CD4-positive, alpha-beta T cell (primary cell): ENCODE data around the gene TP53I13. TPM values are rescaled to one million over a fixed set of nuclear protein-coding genes. Genes with fewer than 3 reads are reported as not detected.
A peak's percentile ranks its signal among the peaks of the same experiment; 100 is the strongest.

ENCODE experiments used
- ATAC-seq: fragments of 200-7000 bp; cut with Tn5 transposase; one replicate; pipeline ENCODE4 v1.10.0; 2022; ENCODE audit warnings: mild to moderate bottlenecking; ENCODE audit not compliant: poor library complexity
- CTCF ChIA-PET: fragments of 350-600 bp; sonication (Branson Sonifier 250); formaldehyde crosslinking; loops from one replicate; lab custom pipeline; 2021; ENCODE audit warnings: antibody characterized with exemption, inconsistent platforms; lab: Charles Lee
- POLR2A ChIA-PET: fragments of 350-600 bp; sonication (Branson Sonifier 250); formaldehyde crosslinking; loops from one replicate; lab custom pipeline; 2021; ENCODE audit warnings: antibody characterized with exemption, inconsistent platforms; lab: Charles Lee
- DNase-seq, 14 experiments: peaks; one replicate each; pipeline ENCODE4 v3.0.0-alpha.2; 2013 to 2020; ENCODE audit warnings: mixed read lengths in 2 of 14
- H3K27ac ChIP-seq, 2 donors: one replicate each; pipeline versions ENCODE4 v1.5.1 to v1.7.0; 2013; ENCODE audit warnings: low read length in 2 of 2, low read depth in 1 of 2, mild to moderate bottlenecking in 1 of 2
- H3K27me3 ChIP-seq, 2 experiments: 1 replicate in 1 of 2; 2 replicates in 1 of 2; pipeline versions ENCODE4 v1.6.1 to v1.7.0; 2013; ENCODE audit warnings: low read length in 2 of 2, control low read depth in 1 of 2, mild to moderate bottlenecking in 1 of 2, moderate library complexity in 1 of 2; ENCODE audit not compliant: insufficient read depth in 2 of 2, control insufficient read depth in 1 of 2
- H3K36me3 ChIP-seq: one replicate; pipeline ENCODE4 v1.6.1; 2013; ENCODE audit warnings: low read length, control low read depth; ENCODE audit not compliant: insufficient read depth
- H3K4me1 ChIP-seq: one replicate; pipeline ENCODE4 v1.6.1; 2013; ENCODE audit warnings: low read length, control low read depth; ENCODE audit not compliant: insufficient read depth
- H3K4me3 ChIP-seq: one replicate; pipeline ENCODE4 v1.5.1; 2013; ENCODE audit warnings: mild to moderate bottlenecking, low read length, moderate library complexity
- H3K9me3 ChIP-seq, 2 experiments: 1 replicate in 1 of 2; 2 replicates in 1 of 2; pipeline versions ENCODE4 v1.6.1 to v1.7.0; 2013; ENCODE audit warnings: low read length in 2 of 2, mild to moderate bottlenecking in 2 of 2, control low read depth in 1 of 2, moderate library complexity in 1 of 2; ENCODE audit not compliant: control insufficient read depth in 1 of 2, insufficient read depth in 1 of 2
- H3K27ac Mint-ChIP-seq: one replicate; pipeline ENCODE4 v1.8.0; 2020; ENCODE audit warnings: mixed read lengths
- H3K27me3 Mint-ChIP-seq: one replicate; pipeline ENCODE4 v1.8.0; 2021; ENCODE audit warnings: mixed read lengths
- H3K36me3 Mint-ChIP-seq: one replicate; pipeline ENCODE4 v1.8.0; 2021; ENCODE audit warnings: low read depth, mixed read lengths
- H3K4me1 Mint-ChIP-seq: one replicate; pipeline ENCODE4 v1.8.0; 2021; ENCODE audit warnings: low read depth, mixed read lengths
- H3K4me3 Mint-ChIP-seq: one replicate; pipeline ENCODE4 v1.8.0; 2020; ENCODE audit warnings: mild to moderate bottlenecking, mixed read lengths
- H3K9me3 Mint-ChIP-seq: one replicate; pipeline ENCODE4 v1.8.0; 2020; ENCODE audit warnings: mixed read lengths
- intact Hi-C, 2 experiments: fragments of 100-400 bp; cut with DNase I in 1 of 2; cut with micrococcal nuclease in 1 of 2; formaldehyde crosslinking; loops; one replicate each; pipeline versions ENCODE4 v1.15.1 to v1.9.0; 2023 to 2025; cut with DNase I, micrococcal nuclease
- total RNA-seq, 174 experiments: library from RNA in 2 of 174; stranded (reverse) in 2 of 174; gene quantifications; one replicate each; pipeline ENCODE4 v1.2.3 and lab custom pipeline; 2021 to 2026
- TF ChIP-seq, protein P1 (sequence below): fragments of 200-600 bp; IDR thresholded peaks from one replicate; pipeline ENCODE4 v1.8.0; 2022; ENCODE audit warnings: antibody characterized with exemption, mild to moderate bottlenecking

The TP53I13 gene
- total RNA-seq, 2 experiments from 2014 or later = 45.8 to 47.7 TPM

DNA sequence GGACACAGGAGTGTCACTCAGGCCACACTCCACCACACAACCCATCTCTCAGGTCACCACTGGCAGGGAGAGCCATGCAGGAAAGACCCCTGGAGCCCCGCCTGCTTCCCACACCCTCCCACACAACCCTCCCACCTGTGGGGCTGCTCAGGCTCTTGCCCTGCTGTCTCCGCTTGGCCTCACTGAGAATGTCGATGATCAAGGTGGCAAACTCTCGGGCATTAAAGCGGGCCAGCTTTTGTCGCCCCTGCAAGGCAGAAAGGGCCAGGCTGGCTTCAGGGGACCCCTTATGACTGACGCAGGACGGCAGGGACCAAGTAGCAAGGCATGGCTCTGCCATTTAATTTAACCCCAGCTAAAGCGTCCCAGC lies 8.5 kb downstream of the TP53I13 start:
- intact Hi-C loops = loop anchor here in 1 of 2 experiments (10.0 kb wide), 1 partner anchor 898 kb away; the partner anchor contains the start of gene GOSR1
- ChIA-PET POLR2A (interaction anchor here (1.0 kb wide), 1 partner anchor 40 kb away, joined by 5 read pairs; no protein-coding TSS in a partner anchor), CTCF (interaction anchor here (1.2 to 7.8 kb wide), 3 partner anchors 15 to 41 kb away, joined by 4 to 48 read pairs (median 4); no protein-coding TSS in a partner anchor)

DNA sequence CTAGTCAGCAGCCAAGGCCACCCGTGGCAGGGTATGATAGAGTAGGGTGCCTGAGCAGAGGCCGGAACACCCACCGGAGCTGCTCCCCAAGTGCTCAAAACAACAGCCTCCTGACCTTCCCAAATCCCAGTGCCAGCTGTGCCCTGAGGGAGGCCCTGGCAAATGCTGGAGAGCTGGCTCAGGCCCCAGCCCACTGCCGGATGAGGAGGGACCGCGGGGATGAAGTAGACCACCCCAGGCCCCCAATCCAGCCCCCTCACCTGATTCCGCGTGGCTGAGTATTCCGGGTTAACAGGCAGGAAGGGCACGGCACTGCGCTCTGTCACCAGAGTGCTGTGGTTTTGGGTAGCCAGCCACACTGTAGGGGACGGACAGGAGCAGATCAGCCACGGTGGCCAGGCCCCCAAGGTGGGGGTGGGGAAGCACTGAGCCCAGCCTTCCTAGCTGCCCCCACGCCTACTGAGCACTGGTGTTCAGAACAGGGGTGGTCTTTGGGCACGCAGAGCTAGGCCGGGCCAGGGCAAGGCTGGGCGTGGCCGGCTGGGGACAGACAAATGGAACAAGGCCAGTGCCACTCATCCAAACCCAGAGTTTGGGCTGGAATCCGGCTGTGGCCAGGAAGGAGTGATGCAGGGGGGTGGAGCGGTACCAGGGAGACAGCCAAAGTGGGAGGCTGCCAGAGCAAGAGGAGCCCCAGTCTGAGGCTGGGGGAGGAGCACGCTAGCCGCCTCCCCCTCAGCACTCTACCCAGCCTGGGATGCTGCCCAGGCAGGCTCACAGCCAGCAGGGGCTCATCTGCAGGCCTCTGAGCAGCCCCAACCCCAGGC lies 9.1 kb downstream of the TP53I13 start:
- ChIA-PET POLR2A (interaction anchor here (2.6 kb wide), 1 partner anchor 40 kb away, joined by 9 read pairs; no protein-coding TSS in a partner anchor), CTCF (interaction anchor here (0.6 to 7.8 kb wide), 3 partner anchors 14 to 337 kb away, joined by 3 to 48 read pairs (median 4); no protein-coding TSS in a partner anchor)
- H3K36me3 Mint-ChIP-seq = peaks cover 58% of the 10 kb centered on the region
- ATAC-seq = no peak
- peaks cover 82% of the 10 kb centered on the region for H3K36me3 ChIP-seq
- H3K27me3 ChIP-seq = no peaks in the 10 kb centered on the region
- H3K4me1 Mint-ChIP-seq = peaks cover 6% of the 10 kb centered on the region
- peaks cover 17% of the 10 kb centered on the region for H3K4me1 ChIP-seq
- H3K4me3 ChIP-seq = no peak overlapping the region
- intact Hi-C loops = loop anchor here in 1 of 2 experiments (10.0 kb wide), 1 partner anchor 897 kb away; the partner anchor contains the start of gene GOSR1
- peak in 1 of 14 experiments; percentile 27 for DNase-seq
- TF ChIP-seq, protein P1, sequence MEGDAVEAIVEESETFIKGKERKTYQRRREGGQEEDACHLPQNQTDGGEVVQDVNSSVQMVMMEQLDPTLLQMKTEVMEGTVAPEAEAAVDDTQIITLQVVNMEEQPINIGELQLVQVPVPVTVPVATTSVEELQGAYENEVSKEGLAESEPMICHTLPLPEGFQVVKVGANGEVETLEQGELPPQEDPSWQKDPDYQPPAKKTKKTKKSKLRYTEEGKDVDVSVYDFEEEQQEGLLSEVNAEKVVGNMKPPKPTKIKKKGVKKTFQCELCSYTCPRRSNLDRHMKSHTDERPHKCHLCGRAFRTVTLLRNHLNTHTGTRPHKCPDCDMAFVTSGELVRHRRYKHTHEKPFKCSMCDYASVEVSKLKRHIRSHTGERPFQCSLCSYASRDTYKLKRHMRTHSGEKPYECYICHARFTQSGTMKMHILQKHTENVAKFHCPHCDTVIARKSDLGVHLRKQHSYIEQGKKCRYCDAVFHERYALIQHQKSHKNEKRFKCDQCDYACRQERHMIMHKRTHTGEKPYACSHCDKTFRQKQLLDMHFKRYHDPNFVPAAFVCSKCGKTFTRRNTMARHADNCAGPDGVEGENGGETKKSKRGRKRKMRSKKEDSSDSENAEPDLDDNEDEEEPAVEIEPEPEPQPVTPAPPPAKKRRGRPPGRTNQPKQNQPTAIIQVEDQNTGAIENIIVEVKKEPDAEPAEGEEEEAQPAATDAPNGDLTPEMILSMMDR = no peak
- no peak overlapping the region for H3K27ac Mint-ChIP-seq
- H3K4me3 Mint-ChIP-seq = no peak overlapping the region
- H3K9me3 Mint-ChIP-seq = no peaks in the 10 kb centered on the region
- no peaks in the 10 kb centered on the region for H3K27me3 Mint-ChIP-seq
- H3K9me3 ChIP-seq = no peaks in the 10 kb centered on the region
- H3K27ac ChIP-seq = no peak overlapping the region

More for the DNA sequence above, 8.5 kb downstream of the TP53I13 start:
- TF ChIP-seq, protein P1 = no peak
- Histone ChIP-seq H3K27ac (no peak overlapping the region), H3K4me3 (no peak overlapping the region), H3K36me3 (peaks cover 79% of the 10 kb centered on the region), H3K9me3 (no peaks in the 10 kb centered on the region), H3K4me1 (peaks cover 17% of the 10 kb centered on the region), H3K27me3 (no peaks in the 10 kb centered on the region)
- ATAC-seq (no peak), DNase-seq (peak in 1 of 14 experiments; percentile 26)
- H3K36me3 Mint-ChIP-seq = peaks cover 51% of the 10 kb centered on the region
- no peaks in the 10 kb centered on the region for H3K27me3 Mint-ChIP-seq
- H3K4me3 Mint-ChIP-seq = no peak overlapping the region
- H3K27ac Mint-ChIP-seq = no peak overlapping the region
- no peaks in the 10 kb centered on the region for H3K9me3 Mint-ChIP-seq
- peaks cover 6% of the 10 kb centered on the region for H3K4me1 Mint-ChIP-seq

DNA sequence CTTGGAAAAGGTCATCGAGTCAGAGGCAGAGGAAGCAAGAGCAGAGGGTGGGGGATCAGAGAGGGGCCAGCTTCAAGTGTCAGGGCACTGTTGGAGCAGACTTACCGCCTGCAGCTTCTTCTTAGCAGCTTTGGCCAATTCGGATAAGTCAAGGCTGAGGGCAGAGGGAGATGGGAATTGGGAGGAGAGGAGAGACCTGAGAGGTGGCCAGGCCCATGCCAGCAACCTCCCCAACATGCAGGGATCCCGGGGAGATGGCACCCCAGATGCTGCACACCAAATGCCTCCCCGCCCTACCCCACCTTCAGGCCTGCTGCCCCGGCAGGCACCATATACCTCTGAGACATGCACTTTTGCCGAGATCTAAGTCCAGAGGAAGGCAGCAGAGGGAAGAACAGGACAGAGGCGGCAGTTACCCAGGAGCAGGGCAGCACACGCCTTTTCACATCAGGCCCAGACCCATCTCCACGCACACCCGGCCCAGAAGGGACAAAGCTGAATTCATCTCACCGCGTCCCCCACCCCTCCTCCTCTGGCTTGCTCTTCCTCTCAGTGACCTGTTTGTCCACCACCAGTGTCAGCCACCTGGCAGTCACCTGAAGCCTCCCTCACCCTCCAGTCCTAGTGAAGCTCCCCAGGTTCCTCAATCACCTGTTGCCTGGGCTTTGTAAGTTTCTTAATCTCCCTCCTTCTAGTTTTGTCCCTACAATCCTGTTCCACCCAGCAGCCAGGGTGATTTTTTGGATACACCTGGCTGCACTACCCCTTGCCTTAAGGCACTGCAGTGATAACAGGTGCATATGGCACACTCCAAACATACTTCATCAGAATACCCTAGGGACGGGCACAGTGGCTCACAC lies 10.4 kb downstream of the TP53I13 start:
- TF ChIP-seq, protein P1 = no peak
- H3K4me1 ChIP-seq = peaks cover 14% of the 10 kb centered on the region
- ATAC-seq (no peak), DNase-seq (peak in 1 of 14 experiments; percentile 16)
- H3K36me3 ChIP-seq = peaks cover 84% of the 10 kb centered on the region
- Mint-ChIP-seq H3K4me1 (peaks cover 14% of the 10 kb centered on the region), H3K27me3 (no peaks in the 10 kb centered on the region), H3K27ac (peak overlapping the region; percentile 36), H3K9me3 (no peaks in the 10 kb centered on the region), H3K36me3 (peaks cover 56% of the 10 kb centered on the region), H3K4me3 (no peak overlapping the region)
- intact Hi-C loops = loop anchor here in 1 of 2 experiments (10.0 kb wide), 1 partner anchor 896 kb away; the partner anchor contains the start of gene GOSR1
- no peak overlapping the region for H3K27ac ChIP-seq
- no peaks in the 10 kb centered on the region for H3K9me3 ChIP-seq
- no peak overlapping the region for H3K4me3 ChIP-seq
- ChIA-PET POLR2A (interaction anchor here (1.3 to 3.0 kb wide), 3 partner anchors 12 to 39 kb away, joined by 4 to 14 read pairs (median 9); partner anchors contain the start of gene ABHD15), CTCF (interaction anchor here (1.0 to 7.8 kb wide), 3 partner anchors 14 to 61 kb away, joined by 3 to 48 read pairs (median 34); partner anchors contain the start of gene ANKRD13B)
- no peaks in the 10 kb centered on the region for H3K27me3 ChIP-seq
